NCI-H82 treated with DMSO at 0.1 percent for 48 hours (cell line): ENCODE results near the gene MMD2.
A peak's percentile ranks its signal among the peaks of the same experiment; 100 is the strongest.

Experiments
- DNase-seq: peaks from one replicate; lab custom pipeline; 2025; ENCODE audit not compliant: unreplicated experiment; lab: John Stamatoyannopoulos, UW

MMD2 gene

GRCh38 chr7:4871930-4872675 is 86.9 kb downstream of the MMD2 start:
- no peak for DNase-seq

- no peak for DNase-seq
Measured at GRCh38 chr7:4871056-4871680, 87.8 kb downstream of the MMD2 start.

- DNase-seq: no peak
Measured at GRCh38 chr7:4868493-4868892, 90.5 kb downstream of the MMD2 start.

- no peak for DNase-seq
Measured at GRCh38 chr7:4866528-4867496, 92.2 kb downstream of the MMD2 start.

- no peak for DNase-seq
Measured at GRCh38 chr7:4862156-4862555, 96.8 kb downstream of the MMD2 start.

GRCh38 chr7:4861673-4862072 is 97.3 kb downstream of the MMD2 start, which contains the start of gene PAPOLB:
PAPOLB (minus strand) TSS chr7:4862030; CDS start chr7:4861810, 220 bp downstream.
- DNase-seq: no peak

- no peak for DNase-seq
Measured at GRCh38 chr7:4861227-4861626, 97.8 kb downstream of the MMD2 start.

GRCh38 chr7:4857189-4857588 is 101.8 kb downstream of the MMD2 start:
- no peak for DNase-seq

GRCh38 chr7:4856336-4857057 is 102.5 kb downstream of the MMD2 start:
- peak; percentile 81 for DNase-seq
